HG03575 (cell line): Measurements from ENCODE around the gene CCDC157.

ENCODE experiments used
- ATAC-seq: cut with Tn5 transposase; IDR thresholded peaks from one replicate; pipeline ENCODE4 v1.9.1; 2021; ENCODE audit not compliant: unreplicated experiment, insufficient number of reproducible peaks, low FRiP score; ENCODE audit errors: extremely low read depth

Gene CCDC157

GRCh38 chr22:30424534-30425326 lies 67.9 kb downstream of the CCDC157 start:
- ATAC-seq = no peak

- ATAC-seq = no peak
Observed at GRCh38 chr22:30425327-30425615, 68.5 kb downstream of the CCDC157 start.

DNA sequence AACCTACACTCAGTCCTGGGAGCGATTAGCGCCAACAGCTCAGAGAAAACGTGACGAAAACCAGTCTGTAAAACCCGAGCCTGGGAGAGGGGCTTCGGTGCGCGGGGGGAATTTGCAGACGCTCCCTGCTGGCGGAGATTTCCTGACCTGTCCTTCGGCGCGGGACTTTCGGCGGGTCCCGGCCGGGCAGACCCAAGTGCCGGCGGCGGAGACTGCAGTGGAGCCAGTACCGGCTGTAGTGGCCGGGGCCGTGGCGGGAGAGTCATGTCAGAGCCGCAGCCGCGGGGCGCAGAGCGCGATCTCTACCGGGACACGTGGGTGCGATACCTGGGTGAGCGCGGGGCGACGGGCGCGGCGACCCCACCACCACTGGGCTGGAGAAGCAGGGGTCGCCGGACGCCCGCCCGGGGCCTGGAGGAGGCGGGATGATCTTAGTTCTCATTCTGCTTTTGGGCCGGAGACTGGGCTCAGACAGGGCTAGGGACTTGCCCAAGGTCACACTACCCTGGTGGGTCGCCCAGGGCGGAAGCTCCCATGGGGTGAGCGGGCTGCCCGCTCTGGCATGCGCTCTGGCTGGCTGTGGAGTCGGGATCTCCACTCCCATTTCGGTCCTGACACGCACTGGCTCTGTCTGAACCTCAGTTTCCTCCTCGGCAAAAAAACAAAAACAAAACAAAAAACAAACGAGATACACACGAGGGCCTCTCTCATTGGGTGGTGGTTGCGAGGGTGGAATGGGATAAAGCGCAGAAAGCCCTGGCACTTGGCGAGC lies 69.0 kb downstream of the CCDC157 start, which contains the start of gene MTFP1:
Gene MTFP1 (plus strand): TSS at position 153 of the 772 bp plus-strand sequence. CDS start 112 bp downstream, at position 265.
- no peak for ATAC-seq
